OCI-LY3 (cell line): ENCODE measurements around the gene PABPN1L.

Experiments
- H2AFZ ChIP-seq: fragments of 200-600, 300-600 bp; shearing (Covaris generic); 2 replicates; pipeline ENCODE4 v1.6.0; 2014; ENCODE audit warnings: antibody characterized with exemption, low read depth, low read length
- H3K27ac ChIP-seq: fragments of 200-600, 300-600 bp; sonication (generic); 2 replicates; pipeline ENCODE4 v1.5.1; 2014; ENCODE audit warnings: mild to moderate bottlenecking, low read length, moderate library complexity, mixed read lengths
- H3K27me3 ChIP-seq: fragments of 200-600, 300-600 bp; sonication (generic); 2 replicates; pipeline ENCODE4 v1.6.1; 2014; ENCODE audit warnings: low read depth, low read length, mixed read lengths
- H3K36me3 ChIP-seq: fragments of 200-600, 300-600 bp; sonication (generic); replicated peaks from 2 replicates; pipeline ENCODE3; 2014; ENCODE audit warnings: low read depth, low read length, mixed read lengths
- H3K4me1 ChIP-seq: fragments of 300-600, 200-600 bp; sonication (generic); 2 replicates; pipeline ENCODE4 v1.6.1; 2014; ENCODE audit warnings: low read length, mixed read lengths
- H3K4me2 ChIP-seq: fragments of 200-600, 300-600 bp; sonication (generic); 2 replicates; pipeline ENCODE4 v1.6.1; 2014; ENCODE audit warnings: low read length, mixed read lengths
- H3K4me3 ChIP-seq: fragments of 300-600, 200-600 bp; sonication (generic); 2 replicates; pipeline ENCODE4 v1.5.1; 2014; ENCODE audit warnings: antibody characterized with exemption, mild to moderate bottlenecking, low read length, moderate library complexity
- H3K79me2 ChIP-seq: fragments of 300-600, 200-600 bp; shearing (Covaris generic); 2 replicates; pipeline ENCODE4 v1.6.1; 2014; ENCODE audit warnings: mild to moderate bottlenecking, low read length, mixed read lengths
- H3K9ac ChIP-seq: fragments of 300-600, 200-600 bp; shearing (Covaris generic); 2 replicates; pipeline ENCODE4 v1.6.0; 2014; ENCODE audit warnings: mild to moderate bottlenecking, low read length, moderate library complexity
- H3K9me3 ChIP-seq: fragments of 200-600, 300-600 bp; shearing (Covaris generic); 2 replicates; pipeline ENCODE4 v1.6.1; 2014; ENCODE audit warnings: low read length, mixed read lengths; ENCODE audit not compliant: insufficient read depth
- H4K20me1 ChIP-seq: fragments of 200-600, 300-600 bp; sonication (generic); 2 replicates; pipeline ENCODE4 v1.6.1; 2016; ENCODE audit warnings: low read length, mixed read lengths; ENCODE audit not compliant: insufficient read depth
- CTCF ChIP-seq: fragments of 200-600, 300-600 bp; sonication (generic); IDR thresholded peaks from 2 replicates; pipeline ENCODE4 v1.5.1; 2014; ENCODE audit warnings: antibody characterized with exemption, low read length, low read depth
- EZH2phosphoT487 ChIP-seq: fragments of 200-600 bp; shearing (Covaris generic); IDR thresholded peaks from 2 replicates; pipeline ENCODE4 v1.6.1; 2018; ENCODE audit warnings: antibody characterized with exemption, mixed run types, low read depth

Gene PABPN1L

GRCh38 chr16:88874938-88875599 is 8.6 kb upstream of the PABPN1L start:
- Histone ChIP-seq H3K4me1 (peaks cover 16% of the 10 kb centered on the region), H4K20me1 (no peaks in the 10 kb centered on the region), H3K4me2 (no peak overlapping the region), H3K27ac (no peak overlapping the region), H3K9ac (no peak overlapping the region), H2AFZ (no peak overlapping the region), H3K36me3 (peaks cover 26% of the 10 kb centered on the region), H3K9me3 (no peaks in the 10 kb centered on the region), H3K4me3 (no peak overlapping the region), H3K79me2 (no peaks in the 10 kb centered on the region), H3K27me3 (no peaks in the 10 kb centered on the region)
- TF ChIP-seq CTCF (no peak), EZH2phosphoT487 (no peak)

- no peak overlapping the region for H3K9ac ChIP-seq
- no peak overlapping the region for H3K4me2 ChIP-seq
- no peak overlapping the region for H3K4me3 ChIP-seq
- no peaks in the 10 kb centered on the region for H3K9me3 ChIP-seq
- peaks cover 19% of the 10 kb centered on the region for H3K36me3 ChIP-seq
- H3K4me1 ChIP-seq: peaks cover 16% of the 10 kb centered on the region
- no peaks in the 10 kb centered on the region for H3K79me2 ChIP-seq
- peaks cover 5% of the 10 kb centered on the region for H3K27me3 ChIP-seq
- H3K27ac ChIP-seq: no peak overlapping the region
- no peaks in the 10 kb centered on the region for H4K20me1 ChIP-seq
- no peak overlapping the region for H2AFZ ChIP-seq
- TF ChIP-seq EZH2phosphoT487 (no peak), CTCF (no peak)
Measured at GRCh38 chr16:88872650-88873331, 6.3 kb upstream of the PABPN1L start.

GRCh38 chr16:88871730-88872416 is 5.4 kb upstream of the PABPN1L start:
- H2AFZ ChIP-seq: no peak overlapping the region
- no peaks in the 10 kb centered on the region for H3K79me2 ChIP-seq
- H3K27me3 ChIP-seq: peaks cover 5% of the 10 kb centered on the region
- no peaks in the 10 kb centered on the region for H4K20me1 ChIP-seq
- no peaks in the 10 kb centered on the region for H3K9me3 ChIP-seq
- peak overlapping the region; percentile 67; the same call in 1 of the 2 replicates for H3K4me3 ChIP-seq
- H3K9ac ChIP-seq: no peak overlapping the region
- H3K4me2 ChIP-seq: peak overlapping the region; percentile 79; the same call in 1 of the 2 replicates
- H3K36me3 ChIP-seq: peaks cover 19% of the 10 kb centered on the region
- H3K27ac ChIP-seq: no peak overlapping the region
- H3K4me1 ChIP-seq: peaks cover 16% of the 10 kb centered on the region
- TF ChIP-seq CTCF: no peak
- no peak for TF ChIP-seq EZH2phosphoT487

- TF ChIP-seq CTCF: no peak
- TF ChIP-seq EZH2phosphoT487: no peak
Measured at GRCh38 chr16:88871349-88871702, 4.9 kb upstream of the PABPN1L start.

More at GRCh38 chr16:88871349-88871702, 4.9 kb upstream of the PABPN1L start:
- no peaks in the 10 kb centered on the region for H3K9me3 ChIP-seq
- H3K9ac ChIP-seq: peak overlapping the region; percentile 37
- peak overlapping the region; percentile 67 for H3K4me3 ChIP-seq
- peaks cover 13% of the 10 kb centered on the region for H3K36me3 ChIP-seq
- H3K4me2 ChIP-seq: peak overlapping the region; percentile 79
- peaks cover 16% of the 10 kb centered on the region for H3K4me1 ChIP-seq
- no peaks in the 10 kb centered on the region for H4K20me1 ChIP-seq
- H3K27me3 ChIP-seq: peaks cover 5% of the 10 kb centered on the region
- no peak overlapping the region for H3K27ac ChIP-seq
- H3K79me2 ChIP-seq: no peaks in the 10 kb centered on the region
- no peak overlapping the region for H2AFZ ChIP-seq
